Psoas muscle (tissue), 8 donors: Measurements from ENCODE around the gene CAPN9. TPM values are rescaled to one million over a fixed set of nuclear protein-coding genes. Genes with fewer than 3 reads are reported as not detected.

Source experiments
- ATAC-seq, 4 donors: fragments of 200-7000 bp; cut with Tn5 transposase; one replicate each; pipeline ENCODE4 v1.9.1; 2020; ENCODE audit warnings: moderate library complexity in 3 of 4, mild to moderate bottlenecking in 2 of 4
- DNase-seq, 2 donors: peaks; one replicate each; pipeline ENCODE4 v3.0.0-alpha.2; 2020
- H3K27ac ChIP-seq: fragments of 200-600 bp; one replicate; pipeline ENCODE4 v1.8.0; 2022
- H3K27me3 ChIP-seq, 3 donors: fragments of 200-600 bp in 1 of 3; one replicate each; pipeline versions ENCODE4 v1.6.1 to v1.8.0; 2013 to 2022; ENCODE audit warnings: low read length in 2 of 3, mild to moderate bottlenecking in 2 of 3, moderate library complexity in 1 of 3; ENCODE audit not compliant: insufficient read depth in 3 of 3
- H3K36me3 ChIP-seq, 2 donors: fragments of 200-600 bp in 1 of 2; one replicate each; pipeline versions ENCODE4 v1.6.1 to v1.8.0; 2013 to 2022; ENCODE audit warnings: low read depth in 1 of 2, mild to moderate bottlenecking in 1 of 2, moderate library complexity in 1 of 2; ENCODE audit not compliant: insufficient read depth in 1 of 2
- H3K4me1 ChIP-seq: fragments of 200-600 bp; one replicate; pipeline ENCODE4 v1.8.0; 2022
- H3K4me3 ChIP-seq: fragments of 200-600 bp; one replicate; pipeline ENCODE4 v1.8.0; 2022; ENCODE audit warnings: mild to moderate bottlenecking
- H3K9me3 ChIP-seq: fragments of 200-600 bp; one replicate; pipeline ENCODE4 v1.8.0; 2022
- WGBS, 3 donors: extraction: QIAGEN DNeasy Blood & Tissue Kit; methylation state at CpG; one replicate each; pipeline versions ENCODE4 v1.1.6 to v1.1.7; 2013; 5-methylcytosine and 5-hydroxymethylcytosine counted together
- intact Hi-C, 2 donors: fragments of 100-400 bp; cut with DNase I; formaldehyde crosslinking; loops; one replicate each; pipeline versions ENCODE4 v1.11.0 to v1.14.2; 2022
- polyA plus RNA-seq, 3 donors: library from polyadenylated mRNA; stranded (reverse); fragments of 200-250 nt; gene quantifications; one replicate each; pipeline ENCODE4 v1.2.3, GENCODE V29; 2013
- total RNA-seq, 4 donors: library from RNA; stranded (reverse); fragmentation: NEBNext Ultra II Directional in 2 of 4; extraction: Animal tissue kit (Norgen Biotek cat#: 25700) in 2 of 4; gene quantifications; one replicate each; pipeline versions ENCODE4 v1.2.1 to v1.2.4, GENCODE V29; 2021 to 2023
- TF ChIP-seq, protein P1 (sequence below): fragments of 200-600 bp; IDR thresholded peaks from one replicate; pipeline ENCODE4 v1.8.0; 2022; ENCODE audit warnings: antibody characterized with exemption
- donor health status: healthy with polysubstance abuse.
- donor health status: DM: no; HTN: no; CAD: no; lungs with moderate emphysema.
- donor health status: Bipolar disorder and iron deficiency.
- donor health status: healthy.
- donor health status: DM: yes; HTN: yes; CAD: no.
- donor health status: DM: no; HTN: no; CAD: no.
- donor health status: DM: no; HTN: no; CAD: no.
- donor health status: DM: yes; HTN: yes; CAD: no.

CAPN9 gene
- total and polyA plus RNA-seq, 7 donors, result 0.03 TPM; not detected in 6

DNA sequence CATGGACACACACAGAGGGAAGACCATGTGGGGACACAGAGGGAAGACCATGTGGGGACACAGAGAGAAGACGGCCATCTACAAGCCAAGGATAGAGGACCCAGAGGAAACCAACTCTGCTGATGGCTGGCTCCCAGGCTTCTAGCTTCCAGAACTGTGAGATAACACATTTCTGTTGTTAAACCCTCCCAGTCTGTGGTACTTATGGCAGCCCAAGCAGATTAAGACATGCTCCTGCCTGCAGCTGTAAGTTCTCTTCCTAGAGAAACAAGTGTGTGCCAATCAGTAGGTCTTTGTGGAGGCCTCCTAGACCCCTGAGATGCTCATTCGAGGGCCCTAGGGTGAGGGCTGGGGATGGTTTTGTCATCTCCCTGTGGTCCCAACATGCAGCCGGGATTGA is 35.9 kb upstream of the CAPN9 start:
- TF ChIP-seq, protein P1, sequence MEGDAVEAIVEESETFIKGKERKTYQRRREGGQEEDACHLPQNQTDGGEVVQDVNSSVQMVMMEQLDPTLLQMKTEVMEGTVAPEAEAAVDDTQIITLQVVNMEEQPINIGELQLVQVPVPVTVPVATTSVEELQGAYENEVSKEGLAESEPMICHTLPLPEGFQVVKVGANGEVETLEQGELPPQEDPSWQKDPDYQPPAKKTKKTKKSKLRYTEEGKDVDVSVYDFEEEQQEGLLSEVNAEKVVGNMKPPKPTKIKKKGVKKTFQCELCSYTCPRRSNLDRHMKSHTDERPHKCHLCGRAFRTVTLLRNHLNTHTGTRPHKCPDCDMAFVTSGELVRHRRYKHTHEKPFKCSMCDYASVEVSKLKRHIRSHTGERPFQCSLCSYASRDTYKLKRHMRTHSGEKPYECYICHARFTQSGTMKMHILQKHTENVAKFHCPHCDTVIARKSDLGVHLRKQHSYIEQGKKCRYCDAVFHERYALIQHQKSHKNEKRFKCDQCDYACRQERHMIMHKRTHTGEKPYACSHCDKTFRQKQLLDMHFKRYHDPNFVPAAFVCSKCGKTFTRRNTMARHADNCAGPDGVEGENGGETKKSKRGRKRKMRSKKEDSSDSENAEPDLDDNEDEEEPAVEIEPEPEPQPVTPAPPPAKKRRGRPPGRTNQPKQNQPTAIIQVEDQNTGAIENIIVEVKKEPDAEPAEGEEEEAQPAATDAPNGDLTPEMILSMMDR, result no peak
- H3K36me3 ChIP-seq, result peaks cover 0 to 13% of the 10 kb centered on the region in 2 donors
- no peak for ATAC-seq
- H3K4me3 ChIP-seq, result no peak overlapping the region
- H3K9me3 ChIP-seq, result no peaks in the 10 kb centered on the region
- 85 to 90% (median 87%) methylated on average over 3 of the region's 3 CpGs for WGBS, 3 donors
- peaks cover 25% of the 10 kb centered on the region for H3K4me1 ChIP-seq
- DNase-seq, result no peak
- H3K27ac ChIP-seq, result no peak overlapping the region
- no peaks in the 10 kb centered on the region for H3K27me3 ChIP-seq
- intact Hi-C loops, result loop anchor here in 1 of 2 donors (5.0 kb wide), 1 partner anchor 61 kb away; no protein-coding TSS in a partner anchor

DNA sequence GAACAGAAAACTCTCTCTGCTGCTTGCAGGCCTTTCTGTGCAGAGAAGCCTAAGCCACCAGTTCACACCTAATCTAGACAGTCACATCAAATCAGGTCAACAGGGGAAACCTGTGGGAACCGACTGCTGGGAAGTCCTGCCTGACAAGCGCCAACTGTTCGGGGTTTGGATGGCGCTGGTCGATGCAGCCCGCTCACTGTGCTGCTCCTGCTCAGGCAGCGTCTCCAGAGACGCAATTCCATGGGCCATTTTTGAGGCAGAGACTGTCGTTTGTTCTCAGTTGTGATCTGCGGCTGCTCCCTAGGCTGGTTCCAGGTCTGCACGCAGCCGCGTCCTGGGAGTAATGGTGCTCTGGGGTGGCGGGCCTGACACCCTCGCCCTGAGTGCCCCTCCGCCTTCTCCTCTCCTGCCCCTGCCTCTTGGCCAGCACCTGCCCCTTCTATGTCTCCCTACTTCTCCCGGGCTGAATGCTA is 34.7 kb upstream of the CAPN9 start:
- Histone ChIP-seq H3K4me1 (peaks cover 25% of the 10 kb centered on the region), H3K27me3 (no peaks in the 10 kb centered on the region), H3K4me3 (peak overlapping the region; percentile 64), H3K9me3 (no peaks in the 10 kb centered on the region), H3K36me3 (peaks cover 0 to 13% of the 10 kb centered on the region in 2 donors), H3K27ac (peak overlapping the region; percentile 27)
- TF ChIP-seq, protein P1, result no peak
- ATAC-seq (no peak), DNase-seq (no peak)
- WGBS, 3 donors, result 91 to 95% (median 92%) methylated on average over 17 of the region's 17 CpGs
- intact Hi-C loops, result loop anchor here in 1 of 2 donors (2.0 to 5.0 kb wide), 2 partner anchors 60 to 70 kb away; partner anchors contain the start of gene COG2

DNA sequence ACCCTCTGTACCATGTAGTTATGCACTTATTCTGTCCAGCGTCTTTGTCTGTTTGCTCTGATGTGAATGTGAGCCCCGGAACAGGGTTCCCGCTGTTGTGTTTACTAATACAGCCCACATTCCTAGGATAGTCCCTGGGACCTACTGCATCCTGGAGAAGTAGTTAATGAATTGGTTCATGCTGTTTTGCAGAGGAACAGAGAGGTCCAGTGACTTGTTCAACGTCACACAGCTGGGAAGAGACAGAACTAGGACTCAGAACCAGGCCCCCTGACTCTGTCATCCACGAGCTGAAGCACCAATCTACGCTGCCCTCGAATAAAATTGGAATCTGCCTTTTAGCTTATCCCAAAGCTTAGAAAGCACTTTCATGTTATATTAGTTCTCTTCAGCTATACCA is 34.0 kb upstream of the CAPN9 start:
- ATAC-seq (no peak), DNase-seq (no peak)
- H3K27me3 ChIP-seq, result no peaks in the 10 kb centered on the region
- peak overlapping the region; percentile 64 for H3K4me3 ChIP-seq
- H3K9me3 ChIP-seq, result no peaks in the 10 kb centered on the region
- WGBS, 3 donors, result 77 to 87% (median 82%) methylated on average over 7 of the region's 7 CpGs
- peaks cover 0 to 13% of the 10 kb centered on the region in 2 donors for H3K36me3 ChIP-seq
- H3K4me1 ChIP-seq, result peaks cover 24% of the 10 kb centered on the region
- intact Hi-C loops, result loop anchor here in 1 of 2 donors (2.0 to 5.0 kb wide), 2 partner anchors 59 to 70 kb away; partner anchors contain the start of gene COG2
- H3K27ac ChIP-seq, result peak overlapping the region; percentile 79
- TF ChIP-seq, protein P1, result no peak

GRCh38 chr1:230713547-230713914 is 33.7 kb upstream of the CAPN9 start:
- Histone ChIP-seq H3K4me3 (peak overlapping the region; percentile 64), H3K9me3 (no peaks in the 10 kb centered on the region), H3K36me3 (peaks cover 0 to 13% of the 10 kb centered on the region in 2 donors), H3K4me1 (peaks cover 22% of the 10 kb centered on the region), H3K27ac (peak overlapping the region; percentile 79), H3K27me3 (no peaks in the 10 kb centered on the region)
- intact Hi-C loops, result loop anchor here in 1 of 2 donors (2.0 to 5.0 kb wide), 2 partner anchors 59 to 71 kb away; partner anchors contain the start of gene COG2
- no peak for DNase-seq
- peak; percentile 11 to 47 (median 22) for ATAC-seq
- WGBS, 3 donors, result 44 to 47% (median 45%) methylated on average over 8 of the region's 8 CpGs
- TF ChIP-seq, protein P1, result no peak
